PC-3 (cell line): ENCODE measurements around the gene TAF3.

ENCODE experiments used
- EZH2 ChIP-seq: fragments of 300-600 bp; sonication (generic); IDR thresholded peaks from one replicate; pipeline ENCODE4 v1.6.1; 2017; ENCODE audit warnings: antibody characterized with exemption, mild to moderate bottlenecking, low read length; ENCODE audit not compliant: unreplicated experiment
- EZH2phosphoT487 ChIP-seq: fragments of 300-600 bp; sonication (generic); IDR thresholded peaks from 2 replicates; pipeline ENCODE4 v1.6.1; 2018; ENCODE audit warnings: mild to moderate bottlenecking, antibody characterized with exemption, low read length, borderline replicate concordance
- TF ChIP-seq, protein P1 (sequence below): fragments of 300-600 bp; sonication (generic); conservative IDR thresholded peaks from 2 replicates; pipeline ENCODE4 v1.5.1; 2017; ENCODE audit warnings: antibody characterized with exemption, low read depth, mild to moderate bottlenecking, low read length

DNA sequence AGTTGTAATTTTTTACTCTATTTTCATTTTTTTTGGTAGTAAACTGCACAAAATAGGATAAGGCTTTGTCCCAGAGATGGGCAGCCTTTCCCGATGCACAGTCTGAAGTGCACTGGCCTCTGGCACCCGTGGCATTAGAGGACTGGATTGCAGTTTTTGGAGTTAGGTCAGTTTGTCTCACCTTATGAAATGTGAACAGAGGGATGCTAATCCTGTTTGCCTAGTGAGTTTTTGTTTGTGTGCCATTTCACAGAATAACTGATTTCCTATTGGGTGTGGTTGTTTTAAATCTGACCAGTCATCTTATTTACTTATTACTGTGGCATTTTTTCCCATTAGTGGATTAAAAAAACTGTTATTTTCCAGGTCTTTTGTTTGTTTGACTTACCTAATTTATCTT lies 126.7 kb downstream of the TAF3 start:
- TF ChIP-seq, protein P1, sequence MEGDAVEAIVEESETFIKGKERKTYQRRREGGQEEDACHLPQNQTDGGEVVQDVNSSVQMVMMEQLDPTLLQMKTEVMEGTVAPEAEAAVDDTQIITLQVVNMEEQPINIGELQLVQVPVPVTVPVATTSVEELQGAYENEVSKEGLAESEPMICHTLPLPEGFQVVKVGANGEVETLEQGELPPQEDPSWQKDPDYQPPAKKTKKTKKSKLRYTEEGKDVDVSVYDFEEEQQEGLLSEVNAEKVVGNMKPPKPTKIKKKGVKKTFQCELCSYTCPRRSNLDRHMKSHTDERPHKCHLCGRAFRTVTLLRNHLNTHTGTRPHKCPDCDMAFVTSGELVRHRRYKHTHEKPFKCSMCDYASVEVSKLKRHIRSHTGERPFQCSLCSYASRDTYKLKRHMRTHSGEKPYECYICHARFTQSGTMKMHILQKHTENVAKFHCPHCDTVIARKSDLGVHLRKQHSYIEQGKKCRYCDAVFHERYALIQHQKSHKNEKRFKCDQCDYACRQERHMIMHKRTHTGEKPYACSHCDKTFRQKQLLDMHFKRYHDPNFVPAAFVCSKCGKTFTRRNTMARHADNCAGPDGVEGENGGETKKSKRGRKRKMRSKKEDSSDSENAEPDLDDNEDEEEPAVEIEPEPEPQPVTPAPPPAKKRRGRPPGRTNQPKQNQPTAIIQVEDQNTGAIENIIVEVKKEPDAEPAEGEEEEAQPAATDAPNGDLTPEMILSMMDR: no peak
- TF ChIP-seq EZH2 (no peak), EZH2phosphoT487 (no peak)
